Gastroesophageal sphincter (tissue), 3 donors: Measurements from ENCODE around the gene FAM83D.

Experiments
- POLR2A ChIP-seq, 2 donors: fragments of 450-650 bp; IDR thresholded peaks; one replicate each; pipeline ENCODE4 v1.6.1; 2017; ENCODE audit warnings: antibody characterized with exemption in 2 of 2, mild to moderate bottlenecking in 2 of 2, moderate library complexity in 1 of 2
- POLR2AphosphoS5 ChIP-seq: sonication (generic); formaldehyde crosslinking; IDR thresholded peaks from one replicate; pipeline ENCODE4 v1.6.1; 2017; ENCODE audit warnings: antibody characterized with exemption
- TF ChIP-seq, protein P1 (sequence below), 4 experiments: fragments of 200-600 bp in 2 of 4; fragments of 450-650 bp in 2 of 4; sonication (generic) in 1 of 4; IDR thresholded peaks; one replicate each; pipeline ENCODE4 v1.5.1; 2017 to 2019; ENCODE audit warnings: antibody characterized with exemption in 4 of 4, mild to moderate bottlenecking in 2 of 4, moderate library complexity in 2 of 4

DNA sequence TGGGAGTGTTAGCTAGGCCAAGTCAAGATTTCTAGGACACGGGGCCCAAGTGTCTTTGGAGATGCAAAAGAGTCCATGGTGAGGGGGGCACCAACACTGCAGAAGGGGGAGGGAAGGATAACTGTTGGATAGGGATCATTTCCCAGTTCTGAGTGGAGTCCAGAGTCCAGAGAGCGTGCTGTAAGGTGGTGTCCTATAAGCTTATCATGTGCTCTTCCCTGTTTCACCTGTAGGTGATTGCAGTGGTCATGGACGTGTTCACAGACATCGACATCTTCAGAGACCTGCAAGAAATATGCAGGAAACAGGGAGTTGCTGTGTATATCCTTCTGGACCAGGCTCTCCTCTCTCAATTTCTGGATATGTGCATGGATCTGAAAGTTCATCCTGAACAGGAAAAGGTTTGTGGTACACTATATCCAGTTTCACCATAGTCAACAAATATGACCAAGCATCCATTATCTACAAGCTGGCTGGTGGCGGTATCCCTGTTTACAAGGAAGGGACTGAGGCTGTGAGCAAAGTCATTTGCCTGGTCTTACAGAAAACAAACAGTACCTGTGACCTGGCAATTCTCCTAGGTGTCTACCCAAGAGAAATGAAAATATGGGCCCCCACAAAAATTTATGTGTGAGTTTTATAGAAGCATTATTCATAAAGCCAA lies 15.6 kb downstream of the FAM83D start:
- TF ChIP-seq, protein P1, sequence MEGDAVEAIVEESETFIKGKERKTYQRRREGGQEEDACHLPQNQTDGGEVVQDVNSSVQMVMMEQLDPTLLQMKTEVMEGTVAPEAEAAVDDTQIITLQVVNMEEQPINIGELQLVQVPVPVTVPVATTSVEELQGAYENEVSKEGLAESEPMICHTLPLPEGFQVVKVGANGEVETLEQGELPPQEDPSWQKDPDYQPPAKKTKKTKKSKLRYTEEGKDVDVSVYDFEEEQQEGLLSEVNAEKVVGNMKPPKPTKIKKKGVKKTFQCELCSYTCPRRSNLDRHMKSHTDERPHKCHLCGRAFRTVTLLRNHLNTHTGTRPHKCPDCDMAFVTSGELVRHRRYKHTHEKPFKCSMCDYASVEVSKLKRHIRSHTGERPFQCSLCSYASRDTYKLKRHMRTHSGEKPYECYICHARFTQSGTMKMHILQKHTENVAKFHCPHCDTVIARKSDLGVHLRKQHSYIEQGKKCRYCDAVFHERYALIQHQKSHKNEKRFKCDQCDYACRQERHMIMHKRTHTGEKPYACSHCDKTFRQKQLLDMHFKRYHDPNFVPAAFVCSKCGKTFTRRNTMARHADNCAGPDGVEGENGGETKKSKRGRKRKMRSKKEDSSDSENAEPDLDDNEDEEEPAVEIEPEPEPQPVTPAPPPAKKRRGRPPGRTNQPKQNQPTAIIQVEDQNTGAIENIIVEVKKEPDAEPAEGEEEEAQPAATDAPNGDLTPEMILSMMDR (IDR thresholded peaks at IDR 0.05), result no peak
- TF ChIP-seq POLR2AphosphoS5, result no peak
- no peak for TF ChIP-seq POLR2A (IDR thresholded peaks at IDR 0.05)
